Inflammatory macrophage (primary cell): ENCODE data around the gene TMEM52B.
A peak's percentile ranks its signal among the peaks of the same experiment; 100 is the strongest.

ENCODE experiments used
- DNase-seq, 2 donors: peaks; one replicate each; pipeline ENCODE4 v3.0.0-alpha.2; 2020 to 2022
- total RNA-seq, 18 experiments: gene quantifications; one replicate each; lab custom pipeline; 2026; ENCODE audit warnings: mixed read lengths in 6 of 18, inconsistent platforms in 2 of 18; lab: John Stamatoyannopoulos, UW

The TMEM52B gene
- total RNA-seq: 1.7 to 20.1 (median 8.7) reads per million in 18 experiments

- DNase-seq: no peak
These were observed at the start of gene TMEM52B for GRCh38 chr12:10178821-10179220. Gene TMEM52B (plus strand): TSS chr12:10179032. CDS start chr12:10179575, 543 bp downstream.

DNA sequence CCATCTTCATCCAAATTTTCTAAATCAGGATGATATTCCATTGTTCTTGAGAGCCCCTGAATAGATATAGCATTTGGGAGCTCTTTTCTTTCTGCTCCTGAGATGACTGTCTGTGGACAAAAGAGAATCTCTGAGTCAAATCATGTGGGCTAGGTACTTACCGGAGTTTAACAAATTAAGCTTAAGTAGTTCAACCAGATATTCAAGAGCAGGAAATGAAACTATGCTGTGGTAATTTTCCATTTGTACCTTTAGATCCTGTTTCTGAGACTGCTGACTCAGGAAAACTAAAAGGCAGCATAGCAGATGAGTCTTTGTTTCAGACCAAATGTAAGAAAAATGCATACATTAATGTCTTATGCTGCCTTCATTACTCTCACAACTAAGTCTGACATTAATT lies 48.8 kb upstream of the TMEM52B start, which contains the start of gene CLEC7A:
Gene CLEC7A, minus strand, starts transcription at position 158 of the 400 bp plus-strand sequence. Its CDS starts 117 bp downstream, at position 41.
- DNase-seq: peak; percentile 82 to 96

GRCh38 chr12:10131111-10131690 lies 47.6 kb upstream of the TMEM52B start:
- DNase-seq: peak; percentile 75 to 95

GRCh38 chr12:10132850-10133370 lies 45.9 kb upstream of the TMEM52B start:
- DNase-seq: peak in 1 of 2 donors; percentile 2

DNA sequence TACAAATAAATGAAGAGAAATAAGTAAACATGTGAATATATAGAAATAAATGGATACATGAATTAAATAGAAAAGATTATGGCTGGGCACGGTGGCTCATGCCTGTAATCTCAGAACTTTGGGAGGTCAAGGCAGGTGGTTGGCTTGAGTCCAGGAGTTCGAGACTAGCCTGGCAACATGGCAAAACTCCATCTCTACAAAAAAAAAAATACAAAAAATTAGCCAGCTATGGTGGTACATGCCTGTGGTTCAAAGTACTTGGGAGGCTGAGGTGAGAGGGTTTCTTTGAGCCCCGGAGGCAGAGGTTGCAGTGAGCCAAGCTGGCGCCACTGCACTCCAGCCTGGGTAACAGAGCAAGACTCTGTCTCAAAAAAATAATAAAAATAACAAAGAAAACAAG lies 43.7 kb upstream of the TMEM52B start:
- no peak for DNase-seq

- DNase-seq: no peak
These were observed 42.1 kb upstream of the TMEM52B start for GRCh38 chr12:10136637-10137205.

DNA sequence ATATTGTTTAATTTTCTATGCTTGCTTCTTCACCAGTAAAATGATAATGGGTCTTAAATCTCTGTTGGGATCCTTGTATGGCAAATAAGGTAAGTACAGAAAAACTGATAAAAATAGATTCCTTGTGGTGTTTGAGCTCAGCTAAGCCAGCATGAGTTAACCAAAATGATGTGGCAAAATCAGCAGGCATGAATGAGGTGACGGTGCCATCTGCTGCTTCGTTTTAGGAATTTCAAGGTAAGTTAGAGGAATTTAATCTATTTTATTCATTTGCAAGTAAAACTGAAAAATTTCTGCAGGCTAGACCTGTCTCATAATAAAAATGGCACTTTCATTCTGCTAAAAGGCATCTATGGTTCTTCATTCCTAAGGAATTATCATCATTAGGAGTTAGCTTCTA lies 38.8 kb upstream of the TMEM52B start:
- DNase-seq: peak; percentile 80 to 84

- peak in 1 of 2 donors; percentile 40 for DNase-seq
These were observed 35.7 kb upstream of the TMEM52B start for GRCh38 chr12:10142976-10143589.

- no peak for DNase-seq
These were observed 31.0 kb upstream of the TMEM52B start for GRCh38 chr12:10147714-10148403.

DNA sequence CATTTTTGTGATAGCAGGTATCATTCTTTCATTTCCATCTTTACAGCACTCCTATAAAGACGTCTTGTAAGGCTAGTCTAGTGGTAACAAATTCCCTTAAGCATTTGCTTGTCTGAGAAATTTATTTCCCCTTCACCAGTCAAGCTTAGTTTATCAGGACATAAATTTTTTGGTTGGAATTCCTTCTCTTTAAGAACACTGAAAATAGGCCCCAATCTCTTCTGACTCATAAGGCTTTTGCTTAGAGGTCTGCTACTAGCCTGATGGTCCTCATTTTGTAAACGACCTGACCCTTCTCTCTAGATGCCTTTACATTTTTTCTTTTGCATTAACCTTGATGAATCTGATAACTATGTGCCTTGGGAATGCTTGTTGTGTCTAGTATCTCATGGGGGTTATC lies 27.2 kb upstream of the TMEM52B start:
- no peak for DNase-seq

DNA sequence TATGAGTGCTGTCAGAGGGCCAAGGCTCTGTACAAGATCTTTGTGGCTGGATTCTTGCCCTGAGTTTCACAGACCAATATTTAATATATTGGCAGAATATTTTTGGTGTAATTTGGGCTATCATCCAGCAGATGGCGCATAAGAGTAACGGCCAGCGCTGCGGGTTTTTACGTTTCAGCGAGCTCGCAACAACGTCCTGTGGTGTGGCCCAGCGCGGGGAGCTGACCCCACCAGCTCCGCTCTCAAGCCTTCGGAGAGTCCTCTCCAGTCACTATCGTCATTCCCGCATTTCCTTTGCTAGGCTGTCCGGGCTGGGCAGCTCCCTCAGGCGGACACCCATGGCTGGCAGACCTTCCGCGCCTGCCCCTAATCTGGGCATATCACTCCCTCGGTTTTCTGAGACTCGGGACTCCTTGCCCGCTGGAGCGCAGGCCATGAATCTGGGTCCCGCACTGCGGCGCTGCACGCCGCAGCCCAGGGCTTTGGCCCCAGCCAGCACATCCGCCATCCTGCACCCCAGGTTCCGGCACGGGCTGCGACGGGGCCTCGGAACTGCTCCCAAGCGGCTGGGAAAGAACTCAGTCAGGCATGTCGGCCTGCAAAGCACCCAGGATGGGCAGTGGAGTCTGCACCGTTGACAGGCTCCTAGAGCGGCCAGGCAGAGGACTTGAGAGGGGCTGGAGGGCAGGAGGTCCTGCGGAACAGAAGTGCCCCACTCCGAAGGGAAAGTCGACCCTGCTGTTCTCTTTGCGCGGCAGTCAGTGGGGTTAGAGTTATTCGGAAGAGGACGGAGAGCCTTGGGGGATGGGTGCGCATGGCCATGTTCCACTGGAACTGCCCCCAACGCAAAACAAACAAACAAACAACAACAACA lies 25.3 kb upstream of the TMEM52B start:
- peak; percentile 80 to 90 for DNase-seq

DNA sequence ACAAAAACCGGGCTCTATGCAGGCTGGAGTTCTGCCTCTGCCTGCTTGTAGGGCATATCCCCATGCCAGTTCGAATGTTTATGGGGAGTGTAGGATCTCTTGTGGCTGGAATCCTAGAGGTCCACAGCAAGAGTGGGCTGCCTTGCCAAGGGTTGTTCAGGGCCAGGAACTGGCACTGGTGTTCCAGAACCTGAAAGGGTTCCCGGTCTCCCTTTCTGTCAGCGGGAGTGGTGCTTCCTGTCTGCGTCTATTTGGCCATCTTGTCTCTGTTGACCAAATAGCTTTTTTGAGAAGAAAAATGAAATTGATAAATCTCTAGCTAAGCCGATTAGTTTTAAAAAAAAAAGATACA lies 24.7 kb upstream of the TMEM52B start:
- DNase-seq: no peak

DNA sequence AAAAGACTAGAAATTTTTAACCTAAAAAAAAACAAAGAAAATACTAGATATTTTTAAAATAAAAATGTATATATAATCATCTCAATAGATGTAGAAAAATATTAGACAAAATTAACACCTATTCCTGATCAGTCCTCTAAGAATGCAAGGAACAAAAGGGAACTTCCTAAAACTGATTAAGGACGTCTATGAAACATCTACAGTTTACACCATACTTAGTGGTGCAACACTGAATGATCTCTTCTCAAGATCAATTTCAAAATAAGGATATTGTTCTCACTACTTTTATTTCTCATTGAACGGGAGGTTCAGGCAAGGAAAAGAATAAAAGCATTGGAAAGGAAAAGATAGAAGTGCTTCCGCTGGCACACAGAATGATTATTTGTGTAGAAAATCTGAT lies 22.9 kb upstream of the TMEM52B start:
- DNase-seq: peak; percentile 27 to 65

- DNase-seq: peak in 1 of 2 donors; percentile 37
These were observed 20.4 kb upstream of the TMEM52B start for GRCh38 chr12:10158406-10158805.

DNA sequence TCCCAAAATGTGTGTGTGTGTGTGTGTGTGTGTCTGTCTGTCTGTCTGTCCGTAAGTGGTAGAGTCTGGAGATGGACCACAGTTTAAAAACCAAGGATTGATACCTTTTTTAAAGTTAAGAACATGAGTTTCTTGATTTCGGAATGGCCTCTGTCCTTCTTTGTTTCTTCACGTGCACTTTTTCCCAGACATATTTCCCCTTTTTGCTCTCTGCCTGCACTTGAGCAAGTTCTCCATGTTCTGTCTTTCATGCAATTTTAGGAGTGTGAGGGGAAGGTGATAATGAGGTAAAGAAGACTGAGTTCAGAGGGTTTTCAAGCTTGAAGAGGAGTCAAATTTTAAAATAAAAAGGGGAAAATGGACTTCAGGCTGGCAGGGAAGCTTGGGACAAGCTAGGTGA lies 19.6 kb upstream of the TMEM52B start:
- peak in 1 of 2 donors; percentile 22 for DNase-seq

DNA sequence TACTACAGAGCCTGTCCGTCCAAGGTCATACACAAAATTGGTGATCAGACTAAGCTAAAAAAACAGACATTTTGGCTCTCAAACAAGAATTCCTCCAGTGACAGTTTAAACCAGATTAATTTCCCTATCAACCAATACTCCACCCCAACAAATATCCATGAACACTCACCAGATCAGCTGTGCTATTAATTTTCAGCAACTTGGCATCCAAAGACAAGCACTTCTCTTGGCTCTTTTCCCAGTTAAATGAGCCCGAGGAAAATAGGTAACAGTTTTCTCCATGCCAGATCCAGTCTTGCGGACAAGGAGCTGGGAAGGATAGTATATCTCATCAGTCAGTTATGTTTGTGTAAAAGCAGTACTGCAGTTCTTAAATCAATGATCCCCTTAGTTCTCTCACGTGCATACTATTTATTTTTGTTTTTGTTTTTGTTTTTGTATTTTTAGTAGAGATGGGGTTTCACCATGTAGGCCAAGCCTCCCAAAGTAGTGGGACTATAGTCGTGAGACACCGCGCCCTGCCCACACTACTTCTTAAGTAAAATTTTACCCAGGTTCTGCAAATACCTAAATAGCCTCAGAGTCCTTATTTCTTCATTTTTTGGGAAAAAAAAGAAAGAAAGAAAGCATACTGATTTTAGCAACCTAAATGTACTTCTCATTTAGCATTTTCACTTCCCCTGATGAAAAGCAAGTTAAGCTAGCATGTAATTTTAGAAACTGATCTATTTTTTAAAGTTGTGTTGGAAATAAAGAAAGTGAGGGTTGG lies 18.0 kb upstream of the TMEM52B start:
- peak; percentile 74 to 85 for DNase-seq

GRCh38 chr12:10163084-10163483 lies 15.7 kb upstream of the TMEM52B start:
- DNase-seq: peak in 1 of 2 donors; percentile 36

GRCh38 chr12:10165421-10165820 lies 13.4 kb upstream of the TMEM52B start:
- no peak for DNase-seq

DNA sequence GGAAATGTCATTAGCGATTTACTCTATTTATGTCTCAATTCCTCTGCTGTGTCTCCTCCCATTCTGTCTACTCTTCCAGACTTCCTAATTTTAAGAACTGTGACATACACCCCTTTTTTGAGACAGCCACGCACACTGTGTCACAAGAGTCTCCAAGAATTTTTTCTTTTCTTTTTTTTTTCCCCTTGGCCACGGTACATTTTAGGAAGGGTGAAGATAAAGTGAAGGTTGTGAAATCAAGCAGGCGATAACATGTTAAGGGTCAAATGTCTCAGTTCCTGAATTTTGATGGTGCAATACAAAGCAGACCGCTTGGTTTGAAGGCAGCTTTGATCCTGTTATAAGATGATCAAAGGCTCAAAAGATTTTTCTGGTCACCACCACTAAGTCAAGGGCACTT lies 11.2 kb upstream of the TMEM52B start:
- DNase-seq: peak; percentile 91 to 95

DNA sequence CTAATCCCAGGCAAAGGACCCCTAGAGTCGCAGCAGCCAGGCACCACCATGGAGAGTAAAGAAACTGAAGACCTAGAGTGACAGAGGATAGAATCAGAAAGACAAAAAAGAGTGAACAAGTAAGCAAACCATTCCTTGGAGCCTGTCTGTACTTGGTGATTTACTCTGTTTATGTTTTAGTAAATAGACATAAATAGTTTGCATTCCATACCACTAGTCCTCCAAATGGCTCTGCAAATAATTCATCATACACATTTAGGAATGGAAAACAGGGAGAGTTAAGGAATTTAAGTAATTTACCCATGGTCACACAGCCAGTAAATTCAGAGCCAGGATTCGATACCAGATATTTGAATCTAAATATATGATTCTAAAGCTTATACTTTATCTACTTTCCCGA lies 9.7 kb upstream of the TMEM52B start:
- no peak for DNase-seq

DNA sequence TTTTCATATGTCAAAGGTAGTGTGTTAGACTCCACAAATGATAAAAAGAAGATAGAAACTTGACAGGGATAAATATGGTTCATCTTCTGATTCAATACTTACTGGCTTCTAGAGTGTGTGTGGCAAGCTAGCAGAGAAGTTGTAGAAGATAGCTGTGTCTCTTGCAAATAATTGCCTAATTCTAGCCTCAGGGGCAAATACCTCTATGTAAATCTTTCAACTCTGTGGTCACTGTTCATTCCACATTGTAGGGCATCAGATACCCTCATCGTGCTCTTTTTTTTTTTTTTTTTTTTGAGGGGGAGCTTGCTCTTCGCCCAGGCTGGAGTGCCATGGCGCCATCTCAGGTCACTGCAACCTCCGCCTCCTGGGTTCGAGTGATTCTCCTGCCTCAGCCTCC lies 8.6 kb upstream of the TMEM52B start:
- peak; percentile 31 to 33 for DNase-seq
